Ishikawa (cell line): ENCODE measurements around the gene AGPAT4.

Source experiments
- CEBPB ChIP-seq: IDR thresholded peaks from 2 replicates; pipeline ENCODE4 v1.6.1; 2012
- EP300 ChIP-seq: IDR thresholded peaks from 2 replicates; pipeline ENCODE4 v1.6.1; 2012; ENCODE audit warnings: borderline replicate concordance
- RAD21 ChIP-seq: IDR thresholded peaks from 2 replicates; pipeline ENCODE4 v1.6.1; 2012; ENCODE audit warnings: low read depth
- TAF1 ChIP-seq: IDR thresholded peaks from 2 replicates; pipeline ENCODE4 v1.6.1; 2012; ENCODE audit warnings: low read depth, mild to moderate bottlenecking
- TCF12 ChIP-seq: IDR thresholded peaks from 2 replicates; pipeline ENCODE4 v1.6.1; 2012; ENCODE audit warnings: low read depth
- USF1 ChIP-seq: IDR thresholded peaks from 2 replicates; pipeline ENCODE4 v1.6.1; 2012
- YY1 ChIP-seq: IDR thresholded peaks from 2 replicates; pipeline ENCODE4 v1.6.1; 2012; ENCODE audit warnings: low read depth
- TF ChIP-seq, protein P1 (sequence below): IDR thresholded peaks from 2 replicates; pipeline ENCODE4 v1.6.1; 2012

DNA sequence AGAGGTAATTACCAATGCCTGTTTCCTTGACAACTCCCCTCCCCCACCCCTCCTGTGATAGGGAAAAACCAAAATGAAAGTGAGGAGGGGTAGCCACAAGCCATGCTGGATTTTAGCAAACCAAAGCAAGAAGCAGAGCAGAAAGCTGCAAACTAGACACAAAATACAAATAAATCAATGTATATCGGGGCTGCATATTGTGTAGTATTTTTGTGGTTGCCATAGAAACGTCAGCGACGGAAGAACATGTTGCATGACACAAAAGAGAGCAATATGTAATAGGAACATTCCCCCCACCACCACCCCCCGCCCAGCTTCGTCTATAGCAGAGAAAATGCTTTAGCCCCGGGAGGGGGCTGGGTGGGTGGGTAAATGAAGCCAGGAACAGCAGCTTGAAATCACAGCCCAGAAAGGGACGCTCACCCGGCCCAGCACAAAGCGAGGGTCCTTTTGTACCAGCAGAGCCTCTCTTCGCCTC, 548 bp downstream of the AGPAT4 start:
- TF ChIP-seq YY1 (no peak), TCF12 (no peak), RAD21 (no peak), USF1 (no peak), TAF1 (no peak), CEBPB (no peak), EP300 (no peak)
- TF ChIP-seq, protein P1, sequence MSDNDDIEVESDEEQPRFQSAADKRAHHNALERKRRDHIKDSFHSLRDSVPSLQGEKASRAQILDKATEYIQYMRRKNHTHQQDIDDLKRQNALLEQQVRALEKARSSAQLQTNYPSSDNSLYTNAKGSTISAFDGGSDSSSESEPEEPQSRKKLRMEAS: no peak
